Measurements from ENCODE around the gene DNAJB13.
"Not testable (repeated sequence)": the region's sequence is repeated elsewhere in the genome, so short reads cannot be mapped to it uniquely, and the experiment has no call there.

DNAJB13 gene

GRCh38 chr11:73950869-73951710 lies at the start of gene DNAJB13:
Gene DNAJB13, plus strand, starts transcription at chr11:73951026. Its CDS starts 44 bp downstream, at chr11:73951070.
- no peak within 1 kb of the TSS for H3K4me3 ChIP-seq (ENCODE audit: low read depth, low read length)

- no peak overlapping the region for H3K4me3 ChIP-seq (ENCODE audit: low read depth, low read length)
These were observed 48.5 kb upstream of the DNAJB13 start for GRCh38 chr11:73902303-73902702.

GRCh38 chr11:73907191-73907590 lies 43.6 kb upstream of the DNAJB13 start:
- H3K4me3 ChIP-seq (ENCODE audit: low read depth, low read length) = no peak overlapping the region

GRCh38 chr11:73912026-73912425 lies 38.8 kb upstream of the DNAJB13 start:
- H3K4me3 ChIP-seq (ENCODE audit: low read depth, low read length) = no peak overlapping the region

- H3K4me3 ChIP-seq (ENCODE audit: low read depth, low read length) = no peak overlapping the region
These were observed 37.4 kb upstream of the DNAJB13 start for GRCh38 chr11:73913472-73913871.

GRCh38 chr11:73914284-73914683 lies 36.5 kb upstream of the DNAJB13 start:
- no peak overlapping the region for H3K4me3 ChIP-seq (ENCODE audit: low read depth, low read length)

- no peak overlapping the region for H3K4me3 ChIP-seq (ENCODE audit: low read depth, low read length)
These were observed 34.4 kb upstream of the DNAJB13 start for GRCh38 chr11:73916435-73916834.

- H3K4me3 ChIP-seq (ENCODE audit: low read depth, low read length) = no peak overlapping the region
These were observed 29.6 kb upstream of the DNAJB13 start for GRCh38 chr11:73921180-73921579.

- no peak overlapping the region for H3K4me3 ChIP-seq (ENCODE audit: low read depth, low read length)
These were observed 21.4 kb upstream of the DNAJB13 start for GRCh38 chr11:73929388-73929787.

GRCh38 chr11:73931039-73931645 lies 19.7 kb upstream of the DNAJB13 start:
- no peak overlapping the region for H3K4me3 ChIP-seq (ENCODE audit: low read depth, low read length)

GRCh38 chr11:73931951-73932350 lies 18.9 kb upstream of the DNAJB13 start:
- no peak overlapping the region for H3K4me3 ChIP-seq (ENCODE audit: low read depth, low read length)

GRCh38 chr11:73932781-73933180 lies 18.0 kb upstream of the DNAJB13 start:
- no peak overlapping the region for H3K4me3 ChIP-seq (ENCODE audit: low read depth, low read length)

- not testable (repeated sequence) for H3K4me3 ChIP-seq (ENCODE audit: low read depth, low read length)
These were observed 14.8 kb upstream of the DNAJB13 start for GRCh38 chr11:73936047-73936446.

- no peak overlapping the region for H3K4me3 ChIP-seq (ENCODE audit: low read depth, low read length)
These were observed 11.7 kb upstream of the DNAJB13 start for GRCh38 chr11:73939096-73939495.

GRCh38 chr11:73940801-73941570 lies 9.8 kb upstream of the DNAJB13 start:
- no peak overlapping the region for H3K4me3 ChIP-seq (ENCODE audit: low read depth, low read length)

GRCh38 chr11:73942010-73942409 lies 8.8 kb upstream of the DNAJB13 start:
- H3K4me3 ChIP-seq (ENCODE audit: low read depth, low read length) = no peak overlapping the region

- H3K4me3 ChIP-seq (ENCODE audit: low read depth, low read length) = no peak overlapping the region
These were observed 6.7 kb upstream of the DNAJB13 start for GRCh38 chr11:73944085-73944484.

- no peak overlapping the region for H3K4me3 ChIP-seq (ENCODE audit: low read depth, low read length)
These were observed 5.9 kb upstream of the DNAJB13 start for GRCh38 chr11:73944901-73945300.

- H3K4me3 ChIP-seq (ENCODE audit: low read depth, low read length) = no peak overlapping the region
These were observed 5.4 kb upstream of the DNAJB13 start for GRCh38 chr11:73945396-73945795.

- H3K4me3 ChIP-seq (ENCODE audit: low read depth, low read length) = no peak overlapping the region
These were observed 3.9 kb upstream of the DNAJB13 start for GRCh38 chr11:73946798-73947458.

GRCh38 chr11:73949246-73949645 lies 1.6 kb upstream of the DNAJB13 start:
- no peak overlapping the region for H3K4me3 ChIP-seq (ENCODE audit: low read depth, low read length)

Measured in iPS-11a (cell line).